ENCODE data around the gene COPG1. TPM values are rescaled to one million over a fixed set of nuclear protein-coding genes. Genes with fewer than 3 reads are reported as not detected.

The COPG1 gene
- total and polyA plus RNA-seq, 2 of the 13 experiments (the other 11 are each of a cell fraction or from before 2014, with no cell fraction given), result 98.6 to 166 TPM

- TF ChIP-seq NFAT5 (CRISPR knock-in tag; IDR thresholded peaks at IDR 0.05) (no peak), PHF8 (CRISPR knock-in tag; IDR thresholded peaks at IDR 0.05) (peak; percentile 14; the same call in 1 of the 2 replicates), NFKB2 (CRISPR knock-in tag; IDR thresholded peaks at IDR 0.05; ENCODE audit: borderline replicate concordance) (no peak), RFXAP (CRISPR knock-in tag; IDR thresholded peaks at IDR 0.05; ENCODE audit: borderline replicate concordance) (0 out of 2 replicates have a peak, but pooled peaks have one; percentile 29), ZBTB25 (CRISPR knock-in tag; IDR thresholded peaks at IDR 0.05) (peak; percentile 52; the same call in 1 of the 2 replicates), NFE2L1 (CRISPR knock-in tag; IDR thresholded peaks at IDR 0.05; ENCODE audit: borderline replicate concordance) (peak; percentile 1; the same call in 1 of the 2 replicates), ZNF775 (CRISPR knock-in tag; IDR thresholded peaks at IDR 0.05; ENCODE audit: borderline replicate concordance) (no peak), JUN (CRISPR knock-in tag; IDR thresholded peaks at IDR 0.05) (no peak), THYN1 (CRISPR knock-in tag; IDR thresholded peaks at IDR 0.05; ENCODE audit: borderline replicate concordance, low read depth) (no peak), ATM (IDR thresholded peaks at IDR 0.05; ENCODE audit: borderline replicate concordance) (no peak)
- TF ChIP-seq, protein P1, sequence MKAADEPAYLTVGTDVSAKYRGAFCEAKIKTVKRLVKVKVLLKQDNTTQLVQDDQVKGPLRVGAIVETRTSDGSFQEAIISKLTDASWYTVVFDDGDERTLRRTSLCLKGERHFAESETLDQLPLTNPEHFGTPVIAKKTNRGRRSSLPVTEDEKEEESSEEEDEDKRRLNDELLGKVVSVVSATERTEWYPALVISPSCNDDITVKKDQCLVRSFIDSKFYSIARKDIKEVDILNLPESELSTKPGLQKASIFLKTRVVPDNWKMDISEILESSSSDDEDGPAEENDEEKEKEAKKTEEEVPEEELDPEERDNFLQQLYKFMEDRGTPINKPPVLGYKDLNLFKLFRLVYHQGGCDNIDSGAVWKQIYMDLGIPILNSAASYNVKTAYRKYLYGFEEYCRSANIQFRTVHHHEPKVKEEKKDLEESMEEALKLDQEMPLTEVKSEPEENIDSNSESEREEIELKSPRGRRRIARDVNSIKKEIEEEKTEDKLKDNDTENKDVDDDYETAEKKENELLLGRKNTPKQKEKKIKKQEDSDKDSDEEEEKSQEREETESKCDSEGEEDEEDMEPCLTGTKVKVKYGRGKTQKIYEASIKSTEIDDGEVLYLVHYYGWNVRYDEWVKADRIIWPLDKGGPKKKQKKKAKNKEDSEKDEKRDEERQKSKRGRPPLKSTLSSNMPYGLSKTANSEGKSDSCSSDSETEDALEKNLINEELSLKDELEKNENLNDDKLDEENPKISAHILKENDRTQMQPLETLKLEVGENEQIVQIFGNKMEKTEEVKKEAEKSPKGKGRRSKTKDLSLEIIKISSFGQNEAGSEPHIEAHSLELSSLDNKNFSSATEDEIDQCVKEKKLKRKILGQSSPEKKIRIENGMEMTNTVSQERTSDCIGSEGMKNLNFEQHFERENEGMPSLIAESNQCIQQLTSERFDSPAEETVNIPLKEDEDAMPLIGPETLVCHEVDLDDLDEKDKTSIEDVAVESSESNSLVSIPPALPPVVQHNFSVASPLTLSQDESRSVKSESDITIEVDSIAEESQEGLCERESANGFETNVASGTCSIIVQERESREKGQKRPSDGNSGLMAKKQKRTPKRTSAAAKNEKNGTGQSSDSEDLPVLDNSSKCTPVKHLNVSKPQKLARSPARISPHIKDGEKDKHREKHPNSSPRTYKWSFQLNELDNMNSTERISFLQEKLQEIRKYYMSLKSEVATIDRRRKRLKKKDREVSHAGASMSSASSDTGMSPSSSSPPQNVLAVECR (CRISPR knock-in tag; IDR thresholded peaks at IDR 0.05; ENCODE audit: borderline replicate concordance), result 0 out of 2 replicates have a peak, but pooled peaks have one; percentile 24
- TF ChIP-seq, protein P2, sequence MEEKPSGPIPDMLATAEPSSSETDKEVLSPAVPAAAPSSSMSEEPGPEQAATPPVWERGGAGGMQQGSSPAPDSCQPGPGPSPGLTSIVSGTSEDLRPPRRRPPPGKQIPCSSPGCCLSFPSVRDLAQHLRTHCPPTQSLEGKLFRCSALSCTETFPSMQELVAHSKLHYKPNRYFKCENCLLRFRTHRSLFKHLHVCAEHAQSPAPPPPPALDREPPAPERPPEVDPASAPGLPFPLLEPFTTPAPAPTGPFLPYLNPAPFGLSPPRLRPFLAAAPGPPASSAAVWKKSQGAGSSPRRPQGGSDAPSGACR (CRISPR knock-in tag; IDR thresholded peaks at IDR 0.05), result no peak
- TF ChIP-seq, protein P3, sequence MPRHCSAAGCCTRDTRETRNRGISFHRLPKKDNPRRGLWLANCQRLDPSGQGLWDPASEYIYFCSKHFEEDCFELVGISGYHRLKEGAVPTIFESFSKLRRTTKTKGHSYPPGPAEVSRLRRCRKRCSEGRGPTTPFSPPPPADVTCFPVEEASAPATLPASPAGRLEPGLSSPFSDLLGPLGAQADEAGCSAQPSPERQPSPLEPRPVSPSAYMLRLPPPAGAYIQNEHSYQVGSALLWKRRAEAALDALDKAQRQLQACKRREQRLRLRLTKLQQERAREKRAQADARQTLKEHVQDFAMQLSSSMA (CRISPR knock-in tag; IDR thresholded peaks at IDR 0.05), result 0 out of 2 replicates have a peak, but pooled peaks have one; percentile 41
- TF ChIP-seq, protein P4, sequence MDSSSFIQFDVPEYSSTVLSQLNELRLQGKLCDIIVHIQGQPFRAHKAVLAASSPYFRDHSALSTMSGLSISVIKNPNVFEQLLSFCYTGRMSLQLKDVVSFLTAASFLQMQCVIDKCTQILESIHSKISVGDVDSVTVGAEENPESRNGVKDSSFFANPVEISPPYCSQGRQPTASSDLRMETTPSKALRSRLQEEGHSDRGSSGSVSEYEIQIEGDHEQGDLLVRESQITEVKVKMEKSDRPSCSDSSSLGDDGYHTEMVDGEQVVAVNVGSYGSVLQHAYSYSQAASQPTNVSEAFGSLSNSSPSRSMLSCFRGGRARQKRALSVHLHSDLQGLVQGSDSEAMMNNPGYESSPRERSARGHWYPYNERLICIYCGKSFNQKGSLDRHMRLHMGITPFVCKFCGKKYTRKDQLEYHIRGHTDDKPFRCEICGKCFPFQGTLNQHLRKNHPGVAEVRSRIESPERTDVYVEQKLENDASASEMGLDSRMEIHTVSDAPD (CRISPR knock-in tag; IDR thresholded peaks at IDR 0.05), result no peak
These were observed 64.4 kb downstream of the COPG1 start (continued) for GRCh38 chr3:129313665-129314385.
